ENCODE measurements around the gene MCRIP1.

MCRIP1 gene

GRCh38 chr17:81802048-81802758, 30.9 kb downstream of the MCRIP1 start:
- H2AFZ ChIP-seq (ENCODE audit: low read length, unreplicated experiment) = no peak overlapping the region
- peaks cover 75% of the 10 kb centered on the region for H3K27me3 ChIP-seq (ENCODE audit: insufficient read depth, low read length)
- H3K79me2 ChIP-seq (ENCODE audit: control insufficient read depth, insufficient read depth, low read length, unreplicated experiment) = no peaks in the 10 kb centered on the region
- no peak overlapping the region for H3K27ac ChIP-seq (ENCODE audit: low read depth, low read length)
- no peaks in the 10 kb centered on the region for H3K36me3 ChIP-seq (ENCODE audit: insufficient read depth, low read length)
- no peak overlapping the region for H3K4me3 ChIP-seq (ENCODE audit: low read depth, low read length)
- H3K4me1 ChIP-seq (ENCODE audit: control insufficient read depth, insufficient read depth, low read length, unreplicated experiment) = no peaks in the 10 kb centered on the region

- Histone ChIP-seq H2AFZ (ENCODE audit: low read length, unreplicated experiment) (no peak overlapping the region), H3K79me2 (ENCODE audit: control insufficient read depth, insufficient read depth, low read length, unreplicated experiment) (no peaks in the 10 kb centered on the region), H3K4me1 (ENCODE audit: control insufficient read depth, insufficient read depth, low read length, unreplicated experiment) (no peaks in the 10 kb centered on the region), H3K27me3 (ENCODE audit: insufficient read depth, low read length) (peaks cover 66% of the 10 kb centered on the region), H3K27ac (ENCODE audit: low read depth, low read length) (no peak overlapping the region), H3K36me3 (ENCODE audit: insufficient read depth, low read length) (no peaks in the 10 kb centered on the region), H3K4me3 (ENCODE audit: low read depth, low read length) (no peak overlapping the region)
These were observed 31.8 kb downstream of the MCRIP1 start for GRCh38 chr17:81801327-81801726.

GRCh38 chr17:81794509-81794908, 38.6 kb downstream of the MCRIP1 start:
- H3K27ac ChIP-seq (ENCODE audit: low read depth, low read length) = no peak overlapping the region
- H2AFZ ChIP-seq (ENCODE audit: low read length, unreplicated experiment) = no peak overlapping the region
- H3K27me3 ChIP-seq (ENCODE audit: insufficient read depth, low read length) = no peaks in the 10 kb centered on the region
- H3K36me3 ChIP-seq (ENCODE audit: insufficient read depth, low read length) = no peaks in the 10 kb centered on the region
- no peaks in the 10 kb centered on the region for H3K79me2 ChIP-seq (ENCODE audit: control insufficient read depth, insufficient read depth, low read length, unreplicated experiment)
- no peak overlapping the region for H3K4me3 ChIP-seq (ENCODE audit: low read depth, low read length)
- no peaks in the 10 kb centered on the region for H3K4me1 ChIP-seq (ENCODE audit: control insufficient read depth, insufficient read depth, low read length, unreplicated experiment)

- Histone ChIP-seq H3K4me1 (ENCODE audit: control insufficient read depth, insufficient read depth, low read length, unreplicated experiment) (no peaks in the 10 kb centered on the region), H3K27ac (ENCODE audit: low read depth, low read length) (no peak overlapping the region), H3K36me3 (ENCODE audit: insufficient read depth, low read length) (no peaks in the 10 kb centered on the region), H3K79me2 (ENCODE audit: control insufficient read depth, insufficient read depth, low read length, unreplicated experiment) (no peaks in the 10 kb centered on the region), H3K27me3 (ENCODE audit: insufficient read depth, low read length) (no peaks in the 10 kb centered on the region), H3K4me3 (ENCODE audit: low read depth, low read length) (no peak overlapping the region), H2AFZ (ENCODE audit: low read length, unreplicated experiment) (no peak overlapping the region)
These were observed 39.0 kb downstream of the MCRIP1 start for GRCh38 chr17:81794074-81794476.

- Histone ChIP-seq H3K27ac (ENCODE audit: low read depth, low read length) (no peak overlapping the region), H2AFZ (ENCODE audit: low read length, unreplicated experiment) (no peak overlapping the region), H3K4me3 (ENCODE audit: low read depth, low read length) (no peak overlapping the region), H3K36me3 (ENCODE audit: insufficient read depth, low read length) (no peaks in the 10 kb centered on the region), H3K79me2 (ENCODE audit: control insufficient read depth, insufficient read depth, low read length, unreplicated experiment) (no peaks in the 10 kb centered on the region), H3K27me3 (ENCODE audit: insufficient read depth, low read length) (no peaks in the 10 kb centered on the region), H3K4me1 (ENCODE audit: control insufficient read depth, insufficient read depth, low read length, unreplicated experiment) (no peaks in the 10 kb centered on the region)
These were observed 40.1 kb downstream of the MCRIP1 start for GRCh38 chr17:81792675-81793615.

Measured in ACC112 (cell line).